DOHH2 (cell line): ENCODE data around the gene TET2.

Experiments
- CTCF ChIP-seq: fragments of 200-600 bp; sonication (generic); IDR thresholded peaks from one replicate; pipeline ENCODE4 v1.5.1; 2014; ENCODE audit warnings: antibody characterized with exemption, mild to moderate bottlenecking, low read depth, low read length; ENCODE audit not compliant: poor library complexity, severe bottlenecking
- EZH2phosphoT487 ChIP-seq: fragments of 200-600 bp; sonication (generic); IDR thresholded peaks from 2 replicates; pipeline ENCODE4 v1.6.1; 2017; ENCODE audit warnings: borderline replicate concordance, mild to moderate bottlenecking, antibody characterized with exemption, low read length, moderate library complexity, mixed read lengths

- no peak for TF ChIP-seq CTCF
- no peak for TF ChIP-seq EZH2phosphoT487
Observed at GRCh38 chr4:105305019-105305836, 158.6 kb downstream of the TET2 start.
